ENCODE measurements around the gene MAGEE1. TPM values are rescaled to one million over a fixed set of nuclear protein-coding genes. Genes with fewer than 3 reads are reported as not detected.

Gene MAGEE1
- polyA plus RNA-seq, 1 donor from 2014 or later, result 24.8 TPM

GRCh38 chrX:76454456-76454927 lies 27.0 kb downstream of the MAGEE1 start:
- H3K9me2 ChIP-seq (ENCODE audit: insufficient read depth, low read length), result no peaks in the 10 kb centered on the region
- H3K27me3 ChIP-seq (ENCODE audit: insufficient read depth, low read depth, low read length), result no peaks in the 10 kb centered on the region
- no peaks in the 10 kb centered on the region for H3F3A ChIP-seq (ENCODE audit: insufficient read depth, low read length, poor library complexity, severe bottlenecking)
- H3K27ac ChIP-seq (ENCODE audit: low read length), result no peak overlapping the region
- no peak overlapping the region for H3K9ac ChIP-seq (ENCODE audit: low read length)
- no peaks in the 10 kb centered on the region for H3K9me3 ChIP-seq (ENCODE audit: low read length)
- H3K79me2 ChIP-seq (replicated peaks; ENCODE audit: insufficient read depth, low read length), result no peaks in the 10 kb centered on the region
- no peaks in the 10 kb centered on the region for H4K20me1 ChIP-seq (ENCODE audit: insufficient read depth)
- no peak overlapping the region for H3K4me3 ChIP-seq (ENCODE audit: low read length)
- TF ChIP-seq REST (IDR thresholded peaks at IDR 0.05; ENCODE audit: borderline replicate concordance) (no peak), MXI1 (conservative IDR thresholded peaks at IDR 0.05; ENCODE audit: poor library complexity, severe bottlenecking) (no peak), EZH2 (IDR thresholded peaks at IDR 0.05; ENCODE audit: borderline replicate concordance, insufficient read depth, low read length, poor library complexity, severe bottlenecking) (no peak), TAF1 (IDR thresholded peaks at IDR 0.05; ENCODE audit: low read depth) (no peak), EP300 (conservative IDR thresholded peaks at IDR 0.05; ENCODE audit: poor library complexity, severe bottlenecking) (no peak), SMC3 (conservative IDR thresholded peaks at IDR 0.05; ENCODE audit: poor library complexity) (peak; percentile 38), POLR2AphosphoS5 (IDR thresholded peaks at IDR 0.05) (no peak), RAD21 (conservative IDR thresholded peaks at IDR 0.05) (peak; percentile 47)
- TF ChIP-seq, protein P1, sequence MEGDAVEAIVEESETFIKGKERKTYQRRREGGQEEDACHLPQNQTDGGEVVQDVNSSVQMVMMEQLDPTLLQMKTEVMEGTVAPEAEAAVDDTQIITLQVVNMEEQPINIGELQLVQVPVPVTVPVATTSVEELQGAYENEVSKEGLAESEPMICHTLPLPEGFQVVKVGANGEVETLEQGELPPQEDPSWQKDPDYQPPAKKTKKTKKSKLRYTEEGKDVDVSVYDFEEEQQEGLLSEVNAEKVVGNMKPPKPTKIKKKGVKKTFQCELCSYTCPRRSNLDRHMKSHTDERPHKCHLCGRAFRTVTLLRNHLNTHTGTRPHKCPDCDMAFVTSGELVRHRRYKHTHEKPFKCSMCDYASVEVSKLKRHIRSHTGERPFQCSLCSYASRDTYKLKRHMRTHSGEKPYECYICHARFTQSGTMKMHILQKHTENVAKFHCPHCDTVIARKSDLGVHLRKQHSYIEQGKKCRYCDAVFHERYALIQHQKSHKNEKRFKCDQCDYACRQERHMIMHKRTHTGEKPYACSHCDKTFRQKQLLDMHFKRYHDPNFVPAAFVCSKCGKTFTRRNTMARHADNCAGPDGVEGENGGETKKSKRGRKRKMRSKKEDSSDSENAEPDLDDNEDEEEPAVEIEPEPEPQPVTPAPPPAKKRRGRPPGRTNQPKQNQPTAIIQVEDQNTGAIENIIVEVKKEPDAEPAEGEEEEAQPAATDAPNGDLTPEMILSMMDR (IDR thresholded peaks at IDR 0.05; ENCODE audit: poor library complexity, severe bottlenecking), result peak; percentile 56
- no peak overlapping the region for H3K4me2 ChIP-seq (ENCODE audit: low read length)
- H3K36me3 ChIP-seq (ENCODE audit: insufficient read depth, low read length), result no peaks in the 10 kb centered on the region
- H2AFZ ChIP-seq (ENCODE audit: low read depth, low read length), result no peak overlapping the region

GRCh38 chrX:76477353-76477752 lies 49.8 kb downstream of the MAGEE1 start:
- no peak overlapping the region for H3K9ac ChIP-seq (ENCODE audit: low read length)
- H2AFZ ChIP-seq (ENCODE audit: low read depth, low read length), result no peak overlapping the region
- H3K36me3 ChIP-seq (ENCODE audit: insufficient read depth, low read length), result no peaks in the 10 kb centered on the region
- H3K27me3 ChIP-seq (ENCODE audit: insufficient read depth, low read depth, low read length), result no peaks in the 10 kb centered on the region
- no peak overlapping the region for H3K4me2 ChIP-seq (ENCODE audit: low read length)
- no peak for TF ChIP-seq RAD21 (conservative IDR thresholded peaks at IDR 0.05)
- no peak for TF ChIP-seq EZH2 (IDR thresholded peaks at IDR 0.05; ENCODE audit: borderline replicate concordance, insufficient read depth, low read length, poor library complexity, severe bottlenecking)
- TF ChIP-seq TAF1 (IDR thresholded peaks at IDR 0.05; ENCODE audit: low read depth), result no peak
- no peak for TF ChIP-seq MXI1 (conservative IDR thresholded peaks at IDR 0.05; ENCODE audit: poor library complexity, severe bottlenecking)
- TF ChIP-seq POLR2AphosphoS5 (IDR thresholded peaks at IDR 0.05), result no peak
- no peak for TF ChIP-seq EP300 (conservative IDR thresholded peaks at IDR 0.05; ENCODE audit: poor library complexity, severe bottlenecking)
- no peak for TF ChIP-seq SMC3 (conservative IDR thresholded peaks at IDR 0.05; ENCODE audit: poor library complexity)
- no peak for TF ChIP-seq REST (IDR thresholded peaks at IDR 0.05; ENCODE audit: borderline replicate concordance)
- TF ChIP-seq, protein P1 (IDR thresholded peaks at IDR 0.05; ENCODE audit: poor library complexity, severe bottlenecking), result no peak
- no peaks in the 10 kb centered on the region for H4K20me1 ChIP-seq (ENCODE audit: insufficient read depth)
- no peak overlapping the region for H3K4me3 ChIP-seq (ENCODE audit: low read length)
- no peaks in the 10 kb centered on the region for H3K79me2 ChIP-seq (replicated peaks; ENCODE audit: insufficient read depth, low read length)
- H3K27ac ChIP-seq (ENCODE audit: low read length), result no peak overlapping the region
- no peaks in the 10 kb centered on the region for H3F3A ChIP-seq (ENCODE audit: insufficient read depth, low read length, poor library complexity, severe bottlenecking)
- H3K9me3 ChIP-seq (ENCODE audit: low read length), result no peaks in the 10 kb centered on the region
- H3K9me2 ChIP-seq (ENCODE audit: insufficient read depth, low read length), result no peaks in the 10 kb centered on the region
